GM18508 (cell line): Measurements from ENCODE around the gene MESP1.

Experiments
- ATAC-seq: cut with Tn5 transposase; IDR thresholded peaks from one replicate; pipeline ENCODE4 v1.9.1; 2021; ENCODE audit warnings: moderate number of reproducible peaks; ENCODE audit not compliant: insufficient read depth, unreplicated experiment

MESP1 gene

DNA sequence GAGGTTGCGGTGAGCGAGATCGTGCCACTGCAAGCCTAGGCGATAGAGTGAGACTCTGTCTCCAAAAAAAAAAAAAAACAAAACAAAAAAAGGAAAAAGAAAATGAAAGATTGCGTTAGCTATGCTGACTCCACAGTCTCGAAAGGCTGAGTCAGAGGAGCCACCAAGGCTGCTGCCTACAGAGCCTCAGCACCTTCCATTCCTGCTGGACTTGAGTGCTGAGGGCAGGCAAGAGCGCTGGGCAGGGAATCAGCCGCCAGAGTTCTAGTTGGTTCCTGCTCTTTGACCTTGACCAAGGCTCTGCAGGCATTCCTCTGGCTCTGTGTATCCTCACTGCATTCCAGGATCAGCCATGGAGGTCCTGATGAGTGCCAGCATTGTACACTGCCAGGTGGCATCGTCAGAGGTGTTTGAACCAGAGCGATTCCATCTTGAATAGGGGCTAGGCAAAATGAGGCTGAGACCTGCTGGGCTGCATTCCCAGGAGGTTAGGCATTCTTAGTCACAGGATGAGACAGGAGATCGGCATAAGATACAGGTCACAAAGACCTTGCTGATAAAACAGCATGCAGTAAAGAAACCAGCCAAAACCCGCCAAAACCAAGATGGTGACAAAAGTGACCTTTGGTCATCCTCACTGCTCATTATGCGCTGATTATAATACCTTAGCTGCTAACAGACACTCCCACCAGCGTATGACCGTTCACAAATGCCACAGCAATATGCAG lies 31.0 kb upstream of the MESP1 start:
- no peak for ATAC-seq

DNA sequence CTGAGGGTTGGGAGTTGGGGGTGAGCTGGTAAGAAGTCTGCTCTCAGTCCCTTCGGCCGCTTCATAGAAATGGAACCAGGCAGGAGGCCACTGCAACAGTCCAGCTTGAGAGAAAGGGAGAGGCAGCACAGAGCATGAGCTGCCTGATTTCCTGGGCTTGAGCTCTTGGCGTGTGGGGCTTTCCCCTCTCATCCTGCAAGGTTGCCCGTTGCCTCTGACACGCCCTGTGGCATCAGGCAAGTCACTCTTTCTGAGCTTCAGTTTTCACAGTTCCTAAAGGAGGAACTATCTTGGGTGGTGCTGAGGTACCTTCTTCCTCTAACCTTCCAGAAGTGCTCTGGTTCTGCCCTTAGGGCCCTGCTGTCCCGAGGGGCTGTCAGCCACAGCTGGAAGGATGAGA lies 30.0 kb upstream of the MESP1 start:
- no peak for ATAC-seq

DNA sequence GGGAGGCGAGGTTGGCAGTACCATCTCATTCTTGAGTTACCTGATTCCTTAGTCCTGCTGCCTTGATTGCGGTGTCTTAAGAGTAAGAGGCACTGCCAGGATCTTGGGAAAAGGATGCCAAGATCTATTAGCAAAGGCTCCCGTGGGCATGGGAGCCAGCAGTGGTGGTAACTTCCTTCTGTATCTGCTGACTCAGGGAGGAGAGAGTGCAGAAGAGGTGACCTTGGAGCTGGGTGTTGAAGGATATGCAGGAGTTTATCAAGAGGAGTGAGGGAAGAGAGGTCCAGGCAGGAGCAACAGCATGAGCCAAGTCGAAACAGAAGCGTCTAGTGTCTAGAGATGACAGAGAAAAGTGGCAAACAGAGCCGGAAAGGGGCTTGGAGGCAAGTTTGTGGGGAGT lies 29.6 kb upstream of the MESP1 start:
- ATAC-seq, result no peak

DNA sequence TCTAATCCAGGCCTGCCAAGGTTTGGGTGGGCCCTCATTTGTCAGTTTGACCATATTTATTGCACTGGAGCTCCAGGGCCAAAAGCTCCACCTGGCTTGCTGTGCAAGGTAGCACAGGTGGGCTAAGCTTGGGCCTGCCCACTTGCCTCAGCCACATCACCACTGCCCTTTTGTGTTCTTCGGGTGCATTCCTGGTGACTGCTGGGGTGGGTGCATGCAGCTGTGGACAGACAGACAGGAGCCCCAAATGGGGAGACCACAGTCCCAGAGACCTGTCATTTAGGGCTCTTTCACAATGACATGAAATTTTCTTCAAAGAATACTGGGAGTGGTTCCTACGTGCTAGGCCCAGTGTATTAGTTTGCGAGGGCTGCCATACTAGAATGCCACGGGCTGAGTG lies 27.8 kb upstream of the MESP1 start:
- no peak for ATAC-seq

DNA sequence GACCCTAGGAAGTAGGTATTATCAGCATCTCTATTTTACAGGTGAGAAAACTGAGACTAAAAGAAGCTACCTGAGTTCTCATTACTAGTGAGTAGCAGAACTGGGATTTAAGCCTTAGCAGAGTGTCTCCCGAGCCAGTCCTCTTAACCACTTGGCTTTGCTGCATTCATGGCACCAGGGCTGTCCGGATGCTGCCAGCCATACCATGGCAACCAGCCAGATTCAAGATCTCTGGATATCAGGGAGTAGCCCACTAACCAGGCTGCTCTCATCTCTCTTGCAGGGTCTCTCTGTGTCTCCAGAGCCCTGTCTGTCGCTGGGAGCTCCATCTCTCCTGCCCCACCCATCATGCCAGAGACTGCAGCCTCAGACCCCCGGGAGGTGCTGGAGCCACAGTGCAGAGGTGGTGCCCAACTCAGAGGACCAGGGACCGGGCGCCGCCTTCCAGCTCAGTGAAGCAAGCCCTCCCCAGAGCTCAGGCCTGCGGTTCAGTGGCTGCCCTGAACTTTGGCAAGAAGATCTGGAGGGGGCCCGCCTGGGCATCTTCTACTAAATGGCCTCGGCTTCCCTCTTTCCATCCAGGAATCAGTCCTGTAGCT lies 26.8 kb upstream of the MESP1 start:
- no peak for ATAC-seq

DNA sequence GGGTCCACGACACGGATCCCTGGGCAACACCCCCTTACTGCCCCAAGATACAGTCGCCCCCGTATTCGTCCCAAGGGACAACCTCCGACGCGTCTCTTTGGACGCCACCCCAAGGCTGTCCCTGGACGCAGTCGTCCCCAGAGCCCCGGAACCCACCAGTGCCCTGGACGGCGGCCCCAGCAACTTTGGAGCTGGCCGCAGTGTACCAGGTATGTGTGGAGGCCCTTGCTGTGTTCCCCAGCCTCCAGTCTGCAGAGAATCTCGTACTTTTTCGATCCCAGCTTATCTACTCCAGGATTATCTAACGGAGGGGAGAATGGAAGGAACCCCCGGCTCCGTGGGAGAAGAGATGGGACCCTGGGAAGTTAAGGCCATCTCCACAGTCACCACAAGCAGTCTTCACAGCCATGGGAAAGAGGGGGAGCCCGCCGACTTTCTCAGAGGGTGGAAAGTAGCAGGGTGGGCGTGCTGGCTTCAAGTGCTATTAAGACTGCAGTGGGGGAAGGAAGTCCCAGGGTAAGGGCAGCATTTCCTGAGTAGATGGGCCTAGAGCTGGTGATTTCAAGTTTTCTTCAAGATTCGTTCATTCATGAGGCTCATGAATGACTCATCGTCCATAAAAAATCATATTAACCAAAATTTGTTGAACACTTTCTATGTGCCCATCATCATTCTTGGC lies 26.2 kb upstream of the MESP1 start:
- ATAC-seq, result no peak

DNA sequence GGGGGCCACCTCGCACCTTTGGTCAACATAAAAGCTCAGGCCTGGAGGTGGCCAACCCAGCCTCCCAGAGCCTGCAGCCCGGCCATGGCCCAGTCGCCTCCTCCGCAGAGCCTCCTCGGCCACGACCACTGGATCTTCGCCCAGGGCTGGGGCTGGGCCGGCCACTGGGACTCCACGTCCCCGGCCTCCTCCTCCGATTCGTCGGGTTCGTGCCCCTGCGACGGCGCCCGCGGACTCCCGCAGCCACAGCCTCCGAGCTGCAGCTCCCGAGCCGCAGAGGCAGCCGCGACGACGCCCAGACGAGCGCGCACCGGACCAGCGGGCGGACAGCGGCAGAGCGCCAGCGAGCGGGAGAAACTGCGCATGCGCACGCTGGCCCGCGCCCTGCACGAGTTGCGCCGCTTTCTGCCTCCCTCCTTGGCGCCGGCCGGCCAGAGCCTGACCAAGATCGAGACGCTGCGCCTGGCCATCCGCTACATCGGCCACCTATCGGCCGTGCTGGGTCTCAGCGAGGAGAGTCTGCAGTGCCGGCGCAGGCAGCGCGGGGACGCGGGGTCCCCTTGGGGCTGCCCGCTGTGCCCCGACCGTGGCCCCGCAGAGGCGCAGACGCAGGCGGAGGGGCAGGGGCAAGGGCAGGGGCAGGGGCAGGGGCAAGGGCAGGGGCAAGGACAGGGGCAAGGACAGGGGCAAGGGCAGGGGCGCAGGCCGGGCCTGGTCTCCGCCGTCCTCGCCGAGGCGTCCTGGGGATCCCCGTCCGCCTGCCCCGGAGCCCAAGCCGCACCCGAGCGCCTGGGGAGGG lies 25.4 kb upstream of the MESP1 start, which contains the start of gene MESP2:
TSS of gene MESP2 (plus strand) at position 59 of the 799 bp plus-strand sequence. CDS start at position 85, 26 bp downstream.
- no peak for ATAC-seq

DNA sequence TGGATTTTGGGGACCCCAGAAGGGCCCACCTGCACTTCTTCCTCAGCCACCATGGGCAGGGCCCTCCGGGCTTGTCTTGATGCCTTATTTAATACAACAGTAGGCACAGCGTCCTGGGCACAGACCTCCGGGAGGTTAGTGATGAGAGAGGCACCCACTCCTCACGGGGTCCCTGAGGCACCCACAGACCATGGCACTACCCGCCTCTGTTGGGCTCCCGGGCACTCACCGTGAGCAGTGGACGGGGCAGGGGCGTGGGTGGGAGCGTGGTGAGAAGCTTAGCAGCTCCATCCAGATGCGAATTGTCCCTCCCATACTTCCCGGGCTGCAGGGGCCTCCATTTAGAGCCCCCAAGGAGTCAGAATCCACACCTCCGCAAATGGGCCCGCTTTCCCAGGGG lies 24.8 kb upstream of the MESP1 start:
- ATAC-seq, result no peak

DNA sequence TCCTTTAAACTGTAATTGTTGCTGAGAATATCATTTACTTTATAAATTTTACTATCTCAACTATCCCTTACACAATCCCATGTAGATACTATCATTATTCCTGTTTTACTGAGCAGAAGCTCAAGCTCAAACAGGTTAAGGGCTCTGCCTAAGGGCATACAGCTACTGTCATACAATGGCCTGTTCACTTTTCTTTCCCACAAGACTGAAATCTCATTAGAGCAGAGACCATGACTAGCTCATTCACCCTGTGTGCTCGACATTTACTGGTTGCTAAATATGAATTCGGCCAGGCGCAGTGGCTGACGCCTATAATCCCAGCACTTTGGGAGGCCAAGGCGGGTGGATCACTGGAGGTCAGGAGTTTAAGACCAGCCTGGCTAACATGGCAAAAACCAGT lies 23.4 kb upstream of the MESP1 start:
- no peak for ATAC-seq

DNA sequence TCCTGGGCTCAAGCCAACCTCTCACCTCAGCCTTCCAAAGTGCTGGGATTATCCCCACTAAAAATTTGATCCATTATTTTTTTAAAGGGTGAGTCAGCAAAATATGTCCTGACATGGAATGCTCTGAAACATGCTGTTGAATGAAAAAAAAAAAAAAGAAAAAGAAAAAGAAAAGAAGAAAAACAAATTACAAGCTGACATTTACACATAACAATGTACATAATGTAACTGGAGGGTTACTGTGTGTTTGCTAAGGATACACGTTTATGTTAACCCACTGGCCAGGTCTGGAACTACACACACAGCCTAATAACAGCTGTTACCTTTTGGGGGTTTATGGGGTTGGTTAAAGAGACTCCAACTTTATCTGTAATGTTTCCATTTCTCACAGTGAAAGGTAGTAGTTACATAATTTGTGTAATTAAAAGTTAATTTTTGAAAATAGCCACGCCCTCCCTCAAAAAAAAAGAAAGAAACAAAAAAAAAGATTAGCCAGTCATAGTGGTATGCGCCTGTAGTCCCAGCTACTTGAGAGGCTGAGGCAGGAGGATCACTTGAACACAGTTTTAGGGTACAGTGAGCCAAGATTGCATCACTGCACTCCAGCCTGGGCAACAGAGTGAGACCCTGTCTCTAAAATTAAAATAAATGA lies 22.0 kb upstream of the MESP1 start:
- no peak for ATAC-seq

DNA sequence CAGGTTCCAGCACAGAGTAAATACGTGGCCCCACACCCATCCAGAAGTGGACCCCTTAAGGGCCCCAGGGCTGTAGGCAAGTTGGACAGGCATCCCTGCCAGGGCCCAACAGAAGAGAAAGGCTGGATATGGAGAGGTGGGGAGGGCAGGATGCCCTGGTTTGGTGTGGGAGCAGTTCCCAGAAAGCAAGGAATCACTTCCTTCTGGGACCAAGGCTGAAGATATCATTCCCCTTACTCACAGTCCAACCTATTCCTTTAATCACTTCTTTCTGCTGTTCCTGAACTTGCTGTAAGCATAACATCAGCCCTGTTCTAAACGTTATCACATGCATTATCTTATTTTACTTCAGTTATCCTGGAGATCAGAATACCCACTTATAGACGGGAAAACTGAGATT lies 19.0 kb upstream of the MESP1 start:
- ATAC-seq, result no peak

DNA sequence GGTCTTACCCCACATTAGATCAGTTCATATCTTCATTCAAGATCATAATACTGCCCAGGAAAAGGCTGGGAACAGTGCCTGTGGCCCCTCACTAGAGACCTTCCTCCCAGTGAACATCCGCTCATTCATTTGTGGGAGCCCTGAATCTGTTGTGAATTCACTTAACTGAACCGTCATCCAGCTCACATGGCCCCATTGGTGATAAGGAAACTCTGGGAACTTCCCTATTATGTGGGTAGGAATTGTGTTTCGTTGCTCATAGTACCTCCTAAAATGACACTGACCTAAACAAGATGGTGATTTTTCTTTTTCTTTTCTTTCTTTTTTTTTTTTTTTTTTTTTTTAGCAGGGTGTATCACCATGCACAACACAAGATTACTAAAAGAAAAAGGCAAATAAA lies 18.3 kb upstream of the MESP1 start:
- no peak for ATAC-seq

DNA sequence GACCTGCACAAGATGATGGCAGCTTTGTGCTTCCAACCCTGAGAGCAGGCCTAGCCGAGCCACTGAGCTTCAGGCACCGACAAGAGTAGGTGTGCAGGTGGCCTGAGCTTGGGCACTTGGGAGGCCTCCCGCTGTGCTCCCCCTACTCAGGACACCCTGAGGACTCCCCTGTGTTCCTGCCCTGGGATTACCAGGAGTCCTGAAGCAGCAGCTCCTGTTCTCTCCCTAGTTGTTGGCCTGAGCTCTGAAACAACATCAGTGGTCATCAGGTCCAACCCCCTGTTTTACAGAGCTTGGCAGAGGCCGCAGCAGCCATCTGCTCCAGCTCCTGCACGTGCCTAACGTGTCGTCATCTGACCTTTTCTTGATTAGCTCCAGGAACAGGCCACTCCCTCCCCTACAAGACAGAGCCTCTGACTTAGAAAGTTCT lies 17.0 kb upstream of the MESP1 start:
- ATAC-seq, result no peak

DNA sequence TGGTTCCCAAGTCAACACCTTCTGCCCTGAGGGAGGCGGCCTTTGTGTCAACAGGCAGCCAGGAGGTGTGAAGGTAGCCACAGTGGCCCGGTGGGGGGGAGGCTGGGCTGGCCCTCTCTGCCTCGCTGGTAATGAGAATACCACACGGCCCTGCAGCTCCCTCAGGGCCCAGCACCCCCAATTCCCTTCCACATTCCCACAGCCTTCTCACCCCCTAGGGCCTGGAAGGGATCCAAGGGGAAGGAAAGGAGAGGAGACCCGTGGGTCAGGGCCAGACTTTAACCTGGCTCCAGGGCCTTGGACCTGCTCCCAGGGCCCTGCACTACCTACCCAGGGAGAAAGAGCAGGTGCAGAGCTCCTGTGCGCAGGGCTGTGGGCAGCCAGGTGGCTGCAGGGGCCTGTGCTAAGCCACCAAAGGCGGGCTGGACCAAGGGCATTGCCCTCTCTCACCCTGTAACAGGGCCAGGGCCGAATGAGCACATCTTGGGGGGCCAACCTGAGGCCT lies 16.4 kb upstream of the MESP1 start:
- no peak for ATAC-seq

DNA sequence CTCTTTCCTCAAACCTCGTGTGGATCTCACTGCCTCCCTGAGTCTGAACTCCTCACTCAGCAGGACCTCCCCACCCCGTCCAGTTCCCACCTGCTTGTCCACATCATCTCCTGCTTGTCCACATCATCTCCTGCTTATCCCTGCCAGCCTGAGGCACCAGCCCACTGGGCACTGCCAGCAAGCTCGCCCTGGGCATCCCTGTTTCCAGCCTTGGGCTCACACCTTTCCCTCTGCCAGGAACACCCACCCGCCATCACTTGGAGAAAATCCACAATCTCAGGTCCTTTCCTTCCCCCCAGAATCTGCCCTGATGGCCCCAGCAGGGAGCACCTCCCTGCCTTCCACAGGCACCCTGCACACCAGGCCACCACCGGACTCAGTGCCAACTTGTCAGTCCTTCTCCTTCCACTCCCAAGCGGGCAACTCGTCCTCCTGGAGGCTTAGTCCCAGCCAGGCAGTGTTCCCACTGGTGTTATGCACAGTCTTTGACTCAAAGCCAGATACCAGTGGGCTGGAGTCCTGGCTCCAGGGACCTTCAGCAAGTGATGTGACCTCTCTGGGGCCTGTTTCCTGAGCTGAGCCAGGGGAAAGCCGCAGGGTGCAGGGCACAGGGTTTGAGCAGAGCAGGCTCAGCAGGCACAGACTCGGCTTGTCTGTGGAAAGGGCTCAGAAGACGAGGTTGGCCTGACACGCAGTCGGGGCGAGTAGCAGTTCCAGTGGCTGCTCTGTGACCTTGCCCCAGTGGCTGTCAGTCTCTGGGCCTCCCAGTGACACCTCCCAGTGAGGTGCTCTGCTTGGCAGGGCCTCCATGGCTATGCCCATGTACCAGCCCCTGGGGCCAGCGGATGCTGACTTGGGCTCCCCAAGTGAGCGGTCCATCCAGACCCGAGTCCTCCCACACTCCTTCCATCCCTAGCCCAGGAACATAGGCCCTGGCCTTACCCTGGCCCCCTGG lies 15.6 kb upstream of the MESP1 start:
- no peak for ATAC-seq

DNA sequence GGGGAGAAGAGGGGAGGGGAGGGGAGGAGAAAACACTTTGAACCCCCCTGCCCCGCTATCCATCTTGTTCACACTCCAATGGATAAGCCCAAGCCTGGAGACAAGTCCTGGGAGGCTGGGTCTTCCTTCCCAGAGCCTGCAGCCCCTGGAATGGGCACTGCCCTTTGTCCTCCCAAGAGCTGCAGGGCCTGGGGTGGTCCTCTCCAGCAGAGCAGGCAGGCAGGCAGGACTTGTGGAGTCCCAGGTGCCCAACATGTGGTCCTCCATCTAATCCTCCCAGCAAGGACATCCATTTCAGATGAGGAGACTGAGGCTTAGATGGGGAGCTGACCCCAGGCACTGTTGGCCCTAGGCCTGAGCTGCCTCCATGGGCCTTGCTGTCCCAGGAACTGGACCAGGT lies 14.6 kb upstream of the MESP1 start:
- ATAC-seq, result no peak

DNA sequence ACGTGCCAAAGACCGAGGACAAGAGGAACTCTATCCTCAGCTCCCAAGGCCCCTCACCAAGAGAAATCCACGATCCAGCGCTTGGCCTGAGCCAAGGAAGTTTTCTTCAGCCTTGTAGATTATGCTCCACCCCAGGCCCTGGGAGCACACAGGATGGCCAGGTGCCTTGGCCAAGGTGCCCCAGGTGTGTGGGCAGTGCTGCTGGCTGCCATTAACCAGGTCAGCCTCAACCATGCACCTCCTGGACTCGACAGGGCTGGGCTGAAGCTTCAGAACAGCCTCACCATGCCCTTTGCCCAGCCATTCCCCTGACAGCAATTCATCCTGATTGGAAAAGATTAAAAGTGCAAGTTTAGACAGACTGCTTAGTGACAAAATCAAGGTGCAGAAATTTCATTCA lies 10.9 kb upstream of the MESP1 start:
- no peak for ATAC-seq

DNA sequence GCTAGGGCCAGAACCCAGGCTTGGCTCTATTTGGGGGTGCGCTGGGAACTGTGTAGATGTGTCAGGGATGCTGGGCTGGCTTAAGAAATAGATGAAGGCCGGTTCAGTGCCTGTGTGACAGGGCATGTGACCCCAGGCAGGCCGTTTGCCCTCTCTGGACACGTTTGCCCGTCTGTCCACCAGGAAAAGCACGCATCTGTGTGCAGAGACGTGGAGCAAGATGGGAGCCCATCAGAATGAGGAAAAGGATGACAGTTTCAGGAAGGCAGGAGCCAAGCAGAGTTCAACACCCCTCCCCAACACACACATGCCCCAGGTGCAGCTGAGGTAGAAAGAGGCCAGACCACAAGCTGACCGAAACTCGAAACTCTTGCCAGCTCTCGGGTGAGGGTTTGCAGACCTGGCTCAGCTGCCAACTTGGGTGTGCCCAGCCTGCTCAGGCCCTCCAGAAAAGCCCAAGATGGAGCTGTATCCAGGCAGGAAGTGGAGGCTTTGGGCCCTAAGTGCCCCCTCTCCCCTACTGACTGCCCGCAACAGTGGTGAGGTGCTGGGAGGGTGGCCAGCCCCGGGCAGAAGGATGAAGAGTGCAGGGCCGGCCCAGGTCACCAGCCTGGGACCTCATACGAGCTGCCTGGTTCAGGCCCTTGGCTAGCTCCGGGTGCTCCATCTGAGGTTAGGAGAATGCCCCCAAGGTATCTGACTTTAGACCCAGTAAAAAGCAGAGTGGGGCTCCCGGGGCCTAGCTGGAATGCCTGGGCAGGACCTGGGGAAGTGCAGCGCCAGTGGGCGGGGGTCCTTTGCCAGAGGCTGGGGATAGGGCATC lies 10.2 kb upstream of the MESP1 start:
- ATAC-seq, result no peak
